ENCODE measurements around the gene TMEM201.
A peak's percentile ranks its signal among the peaks of the same experiment; 100 is the strongest.

The TMEM201 gene

DNA sequence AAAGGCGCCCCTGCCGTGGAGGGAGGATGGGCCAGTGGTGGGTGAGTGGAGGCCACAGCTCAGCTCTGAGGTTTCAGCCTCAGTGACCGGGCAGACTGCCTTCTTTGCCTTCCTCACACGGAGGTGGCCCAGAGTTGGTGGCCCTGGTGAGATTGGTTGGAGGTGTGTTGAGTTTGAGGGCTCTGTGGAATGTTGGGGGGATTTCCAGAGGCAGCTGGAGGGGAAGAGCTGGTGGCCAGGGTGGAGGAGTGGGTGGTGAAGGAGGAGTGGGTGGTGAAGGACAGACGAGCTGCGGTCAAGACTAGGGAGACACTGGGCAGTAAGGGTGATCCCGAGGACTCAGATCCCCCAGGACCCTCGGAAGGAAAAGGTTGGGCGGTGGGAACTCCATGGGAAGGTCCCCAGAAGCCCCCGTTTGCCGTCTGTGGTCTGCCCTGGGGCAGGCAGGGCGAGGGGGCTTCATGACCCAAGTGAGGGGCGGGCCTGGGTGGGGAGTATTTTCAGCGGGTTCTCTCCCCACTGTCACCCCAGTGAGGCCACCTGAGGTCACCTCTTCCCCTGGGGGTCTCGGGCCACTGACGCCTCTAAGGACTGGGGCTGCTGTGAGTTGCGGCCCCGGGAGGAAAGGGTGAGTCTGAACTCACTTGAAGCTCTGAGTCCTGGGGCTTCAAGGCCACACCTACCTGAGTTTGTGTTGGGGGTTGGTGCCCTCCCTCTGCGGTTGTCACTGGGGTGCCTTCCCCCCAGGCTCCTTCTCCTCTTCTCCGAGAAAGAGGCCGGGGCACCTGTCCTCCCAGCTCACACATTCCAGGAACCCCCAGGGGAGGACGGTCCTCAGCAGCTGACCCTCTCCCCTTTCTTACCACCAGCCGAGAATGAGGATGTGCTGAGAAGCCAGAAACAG is 40.1 kb downstream of the TMEM201 start:
- H3K4me3 ChIP-seq (ENCODE audit: low read depth, low read length): no peak overlapping the region
- H3K27ac ChIP-seq (ENCODE audit: extremely low read depth, low read depth, low read length): no peak overlapping the region
- H3K9me3 ChIP-seq (ENCODE audit: control insufficient read depth, insufficient read depth, low read depth, low read length): no peaks in the 10 kb centered on the region
- ChIA-PET POLR2A (interaction anchor here (0.6 kb wide), 1 partner anchor 25 kb away, joined by 3 read pairs; no protein-coding TSS in a partner anchor), CTCF (interaction anchor here (0.6 to 3.4 kb wide), 14 partner anchors 13 to 508 kb away, joined by 3 to 24 read pairs (median 3); partner anchors contain the start of gene PIK3CD)
- peak; percentile 40 for TF ChIP-seq ZFHX2 (tag by site-specific recombination; conservative IDR thresholded peaks at IDR 0.05)
- TF ChIP-seq EGR2 (tag by site-specific recombination; IDR thresholded peaks at IDR 0.05; ENCODE audit: low read depth): peak; percentile 43
- TF ChIP-seq HOXD13 (CRISPR knock-in tag; IDR thresholded peaks at IDR 0.05; ENCODE audit: borderline replicate concordance): no peak
- TF ChIP-seq BCL11A (tag by site-specific recombination; IDR thresholded peaks at IDR 0.05; ENCODE audit: low read depth): no peak
- TF ChIP-seq ZNF23 (tag by site-specific recombination; IDR thresholded peaks at IDR 0.05; ENCODE audit: borderline replicate concordance): no peak
- H3K36me3 ChIP-seq (ENCODE audit: control insufficient read depth in 2 of 2, insufficient read depth in 1 of 2, low read length in 2 of 2): no peaks in the 10 kb centered on the region
- H3K4me1 ChIP-seq (ENCODE audit: control insufficient read depth, insufficient read depth, low read length): no peaks in the 10 kb centered on the region

DNA sequence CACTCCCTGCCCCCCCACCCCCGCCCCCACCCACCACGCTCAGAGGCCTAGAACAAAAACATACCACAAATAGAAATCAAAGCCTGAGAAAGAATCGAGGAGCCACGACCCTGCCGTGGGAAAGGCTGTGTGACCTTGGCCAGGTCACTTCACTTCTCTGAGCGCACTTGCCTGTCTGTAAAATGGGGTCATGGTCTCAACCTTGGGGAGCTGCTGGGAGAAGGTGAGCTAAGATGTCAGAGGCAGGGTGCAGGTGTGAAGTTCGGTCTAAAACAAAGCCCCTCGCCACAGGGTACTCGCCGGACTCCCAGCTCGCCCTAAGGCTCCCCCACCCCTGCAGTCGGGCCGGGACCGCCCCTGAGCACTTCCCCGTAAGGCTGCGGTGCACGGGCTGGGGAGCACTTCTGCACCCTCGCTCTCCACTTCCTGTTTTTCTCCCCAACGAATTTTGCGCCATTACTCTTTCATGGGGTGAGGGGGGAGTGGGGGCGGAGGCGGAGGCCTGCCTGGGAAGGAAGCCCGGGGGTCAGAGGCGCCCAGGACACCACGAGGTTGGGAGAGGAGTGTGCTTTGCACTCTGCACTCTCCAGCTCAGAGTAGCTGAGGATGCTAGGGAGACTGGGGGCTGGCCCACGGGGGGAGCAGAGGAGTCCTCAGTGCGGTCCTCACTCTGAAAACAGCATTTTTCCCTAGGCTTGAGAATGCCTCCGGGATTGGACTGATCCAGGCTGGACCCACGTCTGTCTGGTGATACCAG is 40.9 kb downstream of the TMEM201 start:
- no peak overlapping the region for H3K4me3 ChIP-seq (ENCODE audit: low read depth, low read length)
- H3K9me3 ChIP-seq (ENCODE audit: control insufficient read depth, insufficient read depth, low read depth, low read length): no peaks in the 10 kb centered on the region
- H3K27ac ChIP-seq (ENCODE audit: extremely low read depth, low read depth, low read length): no peak overlapping the region
- ChIA-PET CTCF (interaction anchor here (0.6 kb wide), 2 partner anchors 38 to 292 kb away, joined by 3 to 5 read pairs; no protein-coding TSS in a partner anchor), POLR2A (interaction anchor here (0.6 kb wide), 1 partner anchor 26 kb away, joined by 3 read pairs; no protein-coding TSS in a partner anchor)
- H3K36me3 ChIP-seq (ENCODE audit: control insufficient read depth in 2 of 2, insufficient read depth in 1 of 2, low read length in 2 of 2): no peaks in the 10 kb centered on the region
- H3K4me1 ChIP-seq (ENCODE audit: control insufficient read depth, insufficient read depth, low read length): no peaks in the 10 kb centered on the region
- no peak for TF ChIP-seq ZNF114 (tag by site-specific recombination; IDR thresholded peaks at IDR 0.05)
- no peak for TF ChIP-seq OSR2 (tag by site-specific recombination; IDR thresholded peaks at IDR 0.05)
- TF ChIP-seq, protein P1, sequence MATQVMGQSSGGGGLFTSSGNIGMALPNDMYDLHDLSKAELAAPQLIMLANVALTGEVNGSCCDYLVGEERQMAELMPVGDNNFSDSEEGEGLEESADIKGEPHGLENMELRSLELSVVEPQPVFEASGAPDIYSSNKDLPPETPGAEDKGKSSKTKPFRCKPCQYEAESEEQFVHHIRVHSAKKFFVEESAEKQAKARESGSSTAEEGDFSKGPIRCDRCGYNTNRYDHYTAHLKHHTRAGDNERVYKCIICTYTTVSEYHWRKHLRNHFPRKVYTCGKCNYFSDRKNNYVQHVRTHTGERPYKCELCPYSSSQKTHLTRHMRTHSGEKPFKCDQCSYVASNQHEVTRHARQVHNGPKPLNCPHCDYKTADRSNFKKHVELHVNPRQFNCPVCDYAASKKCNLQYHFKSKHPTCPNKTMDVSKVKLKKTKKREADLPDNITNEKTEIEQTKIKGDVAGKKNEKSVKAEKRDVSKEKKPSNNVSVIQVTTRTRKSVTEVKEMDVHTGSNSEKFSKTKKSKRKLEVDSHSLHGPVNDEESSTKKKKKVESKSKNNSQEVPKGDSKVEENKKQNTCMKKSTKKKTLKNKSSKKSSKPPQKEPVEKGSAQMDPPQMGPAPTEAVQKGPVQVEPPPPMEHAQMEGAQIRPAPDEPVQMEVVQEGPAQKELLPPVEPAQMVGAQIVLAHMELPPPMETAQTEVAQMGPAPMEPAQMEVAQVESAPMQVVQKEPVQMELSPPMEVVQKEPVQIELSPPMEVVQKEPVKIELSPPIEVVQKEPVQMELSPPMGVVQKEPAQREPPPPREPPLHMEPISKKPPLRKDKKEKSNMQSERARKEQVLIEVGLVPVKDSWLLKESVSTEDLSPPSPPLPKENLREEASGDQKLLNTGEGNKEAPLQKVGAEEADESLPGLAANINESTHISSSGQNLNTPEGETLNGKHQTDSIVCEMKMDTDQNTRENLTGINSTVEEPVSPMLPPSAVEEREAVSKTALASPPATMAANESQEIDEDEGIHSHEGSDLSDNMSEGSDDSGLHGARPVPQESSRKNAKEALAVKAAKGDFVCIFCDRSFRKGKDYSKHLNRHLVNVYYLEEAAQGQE (tag by site-specific recombination; IDR thresholded peaks at IDR 0.05): no peak
- TF ChIP-seq ZNF768 (tag by site-specific recombination; IDR thresholded peaks at IDR 0.05): peak; percentile 82; the same call in 1 of the 2 replicates
- no peak for TF ChIP-seq ZNF354C (tag by site-specific recombination; IDR thresholded peaks at IDR 0.05; ENCODE audit: borderline replicate concordance, low read depth)

DNA sequence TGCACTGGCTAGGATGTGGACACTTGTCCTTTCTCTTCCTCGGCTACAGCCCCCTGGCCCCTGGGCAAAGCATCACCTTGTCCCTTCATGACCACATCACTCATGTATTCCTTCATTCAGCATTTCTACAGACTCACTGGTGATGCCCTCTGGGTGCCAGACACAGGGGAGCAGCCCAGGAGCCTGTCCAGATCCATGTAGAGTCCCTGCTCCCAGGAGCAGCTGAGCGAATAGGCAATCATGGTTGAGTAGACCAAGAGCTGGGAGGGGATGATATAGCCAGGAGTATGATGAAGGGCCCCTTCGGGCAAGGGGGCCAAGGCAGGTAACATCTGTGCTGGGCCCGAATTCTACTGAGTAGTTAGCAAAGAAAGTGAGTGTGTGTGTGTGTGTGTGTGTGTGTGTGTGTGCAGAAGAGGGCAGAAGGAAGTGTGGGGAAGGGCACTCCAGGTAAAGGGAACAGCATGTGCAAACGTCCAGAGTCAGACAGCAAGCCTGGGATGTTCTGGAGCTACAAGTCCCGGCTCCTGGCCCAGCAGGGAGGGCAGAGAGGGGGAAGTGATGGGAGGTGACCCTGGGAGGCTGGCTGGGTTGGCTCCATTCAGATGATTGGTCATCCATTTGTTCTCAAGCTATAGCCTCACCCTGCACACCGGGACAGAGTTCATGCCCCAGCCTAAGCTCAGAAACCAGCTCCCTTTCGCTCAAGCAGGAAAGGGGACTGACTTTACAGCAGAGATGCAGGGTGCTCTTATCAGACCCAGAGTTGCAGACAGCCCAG is 41.8 kb downstream of the TMEM201 start:
- Histone ChIP-seq H3K36me3 (ENCODE audit: control insufficient read depth in 2 of 2, insufficient read depth in 1 of 2, low read length in 2 of 2) (no peaks in the 10 kb centered on the region), H3K4me3 (ENCODE audit: low read depth, low read length) (no peak overlapping the region), H3K27ac (ENCODE audit: extremely low read depth, low read depth, low read length) (no peak overlapping the region), H3K9me3 (ENCODE audit: control insufficient read depth, insufficient read depth, low read depth, low read length) (no peaks in the 10 kb centered on the region), H3K4me1 (ENCODE audit: control insufficient read depth, insufficient read depth, low read length) (no peaks in the 10 kb centered on the region)
- TF ChIP-seq ZNF623 (tag by site-specific recombination; IDR thresholded peaks at IDR 0.05) (0 out of 2 replicates have a peak, but pooled peaks have one; percentile 34), ZBTB17 (tag by site-specific recombination; IDR thresholded peaks at IDR 0.05) (peak; percentile 47), SP2 (tag by site-specific recombination; IDR thresholded peaks at IDR 0.05) (0 out of 2 replicates have a peak, but pooled peaks have one; percentile 36), ZNF521 (tag by site-specific recombination; IDR thresholded peaks at IDR 0.05) (no peak), ZNF600 (tag by site-specific recombination; IDR thresholded peaks at IDR 0.05) (0 out of 2 replicates have a peak, but pooled peaks have one; percentile 58)
- ChIA-PET CTCF (no interaction called here), POLR2A (interaction anchor here (0.5 kb wide), 1 partner anchor 8 kb away, joined by 5 read pairs; no protein-coding TSS in a partner anchor)
